HG02571 (cell line): Measurements from ENCODE around the gene HS6ST3.

Source experiments
- ATAC-seq: cut with Tn5 transposase; IDR thresholded peaks from one replicate; pipeline ENCODE4 v1.9.1; 2021; ENCODE audit warnings: mild to moderate bottlenecking, moderate library complexity; ENCODE audit not compliant: unreplicated experiment

HS6ST3 gene

GRCh38 chr13:96294930-96295881 is 205.3 kb downstream of the HS6ST3 start:
- ATAC-seq: no peak

DNA sequence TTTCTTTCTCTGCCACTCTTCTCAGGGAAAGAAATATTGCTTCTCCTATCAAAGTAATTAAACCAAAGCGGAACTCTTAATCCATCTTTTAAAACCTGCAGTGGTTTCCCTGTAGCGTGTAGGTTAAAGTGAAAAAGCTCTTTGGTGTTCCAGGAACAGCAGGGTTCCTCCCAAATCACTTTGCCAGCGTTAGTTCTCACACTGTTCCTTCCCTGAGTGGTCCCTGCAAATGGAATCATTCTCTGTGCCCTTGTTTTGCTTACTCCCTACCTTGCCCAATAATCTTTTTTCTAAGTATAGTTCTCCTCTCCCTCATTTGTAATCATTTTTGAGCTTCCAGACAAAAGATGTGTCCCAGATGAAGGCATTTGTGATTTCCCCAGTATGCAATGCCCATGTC is 207.5 kb downstream of the HS6ST3 start:
- ATAC-seq: no peak

DNA sequence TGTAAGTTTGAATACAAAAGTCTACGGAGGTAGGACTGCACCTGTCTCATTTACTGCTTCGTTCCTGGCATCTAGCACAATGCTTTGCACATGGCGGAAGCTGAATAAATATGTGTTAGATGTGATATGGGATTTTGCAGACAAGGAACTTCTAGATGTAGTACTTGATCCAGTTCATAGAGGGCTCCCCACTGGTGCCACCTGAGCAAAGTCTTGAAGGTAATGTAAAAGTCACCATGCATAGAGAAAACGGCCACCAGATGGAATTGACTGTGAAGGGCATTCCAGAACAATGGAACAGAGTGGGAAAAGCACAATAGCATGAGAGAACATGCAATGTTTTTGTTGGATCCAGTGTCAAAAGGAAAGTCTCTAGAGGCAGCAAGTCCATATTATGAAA is 209.3 kb downstream of the HS6ST3 start:
- no peak for ATAC-seq

DNA sequence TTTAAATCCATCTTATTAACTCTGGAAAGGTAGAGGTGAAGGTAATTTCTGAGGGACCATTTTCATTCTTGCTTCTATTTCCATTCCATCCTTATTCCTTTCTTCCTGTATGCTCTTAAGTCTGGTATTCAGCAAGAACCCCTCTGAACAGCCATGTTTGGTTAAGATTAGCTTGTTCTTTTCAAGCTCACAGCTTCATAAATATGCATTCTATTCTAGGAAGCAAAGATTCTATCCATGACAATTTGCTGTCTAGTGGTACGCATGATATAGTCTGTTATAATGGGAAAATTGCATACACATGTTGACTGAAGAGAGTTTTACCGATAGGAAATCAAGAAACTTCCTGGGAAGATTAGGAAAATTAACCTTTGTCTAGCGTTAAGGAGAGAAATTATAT is 218.7 kb downstream of the HS6ST3 start:
- ATAC-seq: no peak

DNA sequence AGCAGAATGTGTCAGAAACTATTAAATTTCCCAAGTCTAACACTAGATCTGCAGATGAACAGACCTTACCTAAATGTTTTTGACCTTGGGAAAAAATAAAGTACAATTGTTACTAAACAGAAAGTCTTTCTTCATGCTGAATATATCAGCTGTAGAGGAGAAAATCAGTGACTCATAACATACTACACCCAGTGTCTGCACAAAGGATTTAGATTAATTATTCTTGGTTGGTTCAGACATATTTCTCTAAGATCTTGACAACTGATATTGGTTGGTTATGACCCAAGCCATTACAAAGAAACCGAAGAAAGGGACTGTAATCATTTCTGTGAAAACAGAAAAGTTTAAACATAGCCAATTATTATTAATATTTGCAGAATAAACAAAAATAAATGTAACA is 225.1 kb downstream of the HS6ST3 start:
- ATAC-seq: no peak

GRCh38 chr13:96338030-96338429 is 248.1 kb downstream of the HS6ST3 start:
- no peak for ATAC-seq

- no peak for ATAC-seq
These were observed 252.4 kb downstream of the HS6ST3 start for GRCh38 chr13:96342286-96342685.

- no peak for ATAC-seq
These were observed 253.1 kb downstream of the HS6ST3 start for GRCh38 chr13:96342852-96343465.

DNA sequence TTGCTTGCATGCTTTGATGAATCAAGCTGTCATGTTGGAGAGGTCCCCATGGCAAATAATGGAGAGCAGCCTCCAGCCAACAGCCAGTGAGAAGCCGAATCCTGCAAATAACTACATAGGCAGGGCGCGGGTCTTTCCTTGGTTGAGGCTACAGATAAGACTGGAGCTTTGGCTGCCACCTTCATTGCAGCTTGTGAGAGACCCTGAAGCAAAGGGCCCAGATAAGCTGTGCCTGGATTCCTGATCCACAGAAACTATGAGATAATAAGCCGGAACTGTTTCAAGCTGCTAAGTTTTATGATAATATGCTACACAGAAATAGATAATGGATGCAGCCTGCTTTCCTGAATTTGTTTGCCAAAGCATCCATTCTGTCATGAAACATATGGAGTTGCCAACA is 257.0 kb downstream of the HS6ST3 start:
- no peak for ATAC-seq

- ATAC-seq: no peak
These were observed 283.7 kb downstream of the HS6ST3 start for GRCh38 chr13:96373597-96373996.

DNA sequence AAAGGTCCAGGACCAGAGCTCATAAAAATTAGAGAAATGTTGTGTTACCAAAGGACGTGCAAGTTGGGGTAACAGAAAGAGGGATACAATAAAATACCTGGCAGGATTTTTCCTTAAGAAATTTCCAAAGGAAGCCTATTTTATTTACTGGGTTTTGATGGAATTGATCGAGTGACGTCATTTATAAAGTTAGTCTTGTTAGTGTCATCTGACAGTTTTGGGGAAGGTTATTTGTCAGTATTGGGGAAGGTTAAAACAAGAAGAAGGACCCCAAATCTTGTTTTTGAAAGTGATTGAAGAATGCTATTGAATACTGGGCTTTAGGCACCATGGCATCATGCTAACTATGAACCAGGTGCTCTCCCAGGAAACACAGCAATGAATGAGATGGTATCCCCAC is 287.9 kb downstream of the HS6ST3 start:
- no peak for ATAC-seq

DNA sequence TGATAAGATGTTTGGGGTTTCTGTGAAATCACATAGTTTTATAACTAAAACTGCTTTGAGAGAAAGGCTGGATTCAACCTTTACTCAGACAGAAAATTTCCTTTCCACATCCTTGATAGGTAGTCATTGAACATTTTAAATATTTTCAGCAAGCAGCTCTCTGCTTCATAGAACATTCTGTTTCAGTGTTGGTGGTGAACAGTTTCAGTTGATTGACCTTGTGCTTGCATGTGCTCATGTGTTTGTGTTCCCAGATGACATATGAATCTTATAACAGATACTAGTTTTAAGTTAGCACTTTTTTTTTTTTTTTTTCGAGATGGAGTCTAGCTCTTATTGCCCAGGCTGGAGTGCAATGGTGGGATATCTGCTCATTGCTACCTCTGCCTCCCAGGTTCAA is 290.1 kb downstream of the HS6ST3 start:
- no peak for ATAC-seq

GRCh38 chr13:96381681-96382080 is 291.8 kb downstream of the HS6ST3 start:
- ATAC-seq: no peak

GRCh38 chr13:96388598-96388997 is 298.7 kb downstream of the HS6ST3 start:
- ATAC-seq: no peak

DNA sequence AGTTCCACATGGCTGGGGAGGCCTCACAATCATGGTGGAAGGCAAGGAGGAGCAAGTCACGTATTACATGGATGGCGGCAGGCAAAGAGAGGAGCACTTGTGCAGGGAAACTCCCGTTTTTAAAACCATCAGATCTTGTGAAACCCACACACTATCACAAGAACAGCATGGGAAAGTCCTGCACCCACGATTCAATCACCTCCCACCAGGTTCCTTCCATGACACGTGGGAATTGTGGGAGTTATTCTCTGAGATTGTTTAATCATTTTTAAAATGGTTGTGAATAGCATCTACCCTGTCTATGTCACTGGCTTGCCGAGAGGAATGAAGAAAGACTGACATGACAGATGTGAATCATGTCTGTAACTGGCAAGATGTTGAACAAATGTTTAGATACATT is 301.7 kb downstream of the HS6ST3 start:
- ATAC-seq: no peak

GRCh38 chr13:96397807-96398206 is 307.9 kb downstream of the HS6ST3 start:
- ATAC-seq: no peak

- ATAC-seq: no peak
These were observed 308.6 kb downstream of the HS6ST3 start for GRCh38 chr13:96398486-96398885.

DNA sequence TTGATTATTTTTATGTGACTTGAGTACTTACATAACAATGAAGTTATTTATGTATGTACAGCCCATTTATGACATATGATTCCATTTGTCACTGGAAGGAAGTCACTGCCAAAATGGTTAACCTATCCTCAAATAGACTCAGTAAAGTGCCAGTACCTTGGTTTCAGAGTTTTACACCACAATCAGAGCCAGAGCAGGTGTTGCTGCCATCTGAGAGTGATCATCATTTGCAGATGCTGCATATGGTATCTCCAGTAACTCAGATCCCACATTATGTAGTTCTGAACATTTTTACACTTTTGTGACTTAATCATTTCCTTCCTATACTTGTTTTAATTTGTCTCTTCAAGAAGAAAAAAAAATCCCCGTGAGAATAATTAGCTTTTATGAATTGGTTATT is 313.3 kb downstream of the HS6ST3 start:
- no peak for ATAC-seq

DNA sequence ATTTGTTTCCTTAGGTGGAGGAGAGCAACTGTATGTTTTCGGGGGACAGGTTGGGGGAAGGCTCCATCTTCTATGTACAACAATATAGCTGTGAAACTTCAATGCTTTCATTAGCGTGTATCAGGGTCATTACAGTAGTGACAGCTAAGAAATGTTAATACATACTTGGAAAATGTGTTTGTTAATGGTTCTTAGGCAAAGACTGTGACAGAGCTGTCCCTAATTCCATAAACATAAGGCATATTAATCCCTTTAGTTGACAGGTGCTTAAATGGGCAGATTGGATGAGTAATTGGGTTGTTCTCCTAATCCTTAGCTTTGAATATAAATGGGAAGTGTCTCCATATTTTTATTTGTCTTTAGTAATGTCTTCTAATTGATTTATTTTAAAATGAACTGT is 313.7 kb downstream of the HS6ST3 start:
- ATAC-seq: no peak

- ATAC-seq: no peak
These were observed 326.0 kb downstream of the HS6ST3 start for GRCh38 chr13:96415831-96416385.

GRCh38 chr13:96417939-96418685 is 328.2 kb downstream of the HS6ST3 start:
- ATAC-seq: no peak
